NK-92 treated with Interleukin-12 subunit alpha and Interleukin-12 subunit beta, amount 100 ng/mL, for 24 hours (cell line): Measurements from ENCODE around the gene GPR68.

Experiments
- DNase-seq: peaks from one replicate; lab custom pipeline; 2025; lab: John Stamatoyannopoulos, UW

GPR68 gene

GRCh38 chr14:91244501-91244901 is at the start of gene GPR68:
Gene GPR68, minus strand, starts transcription at chr14:91244704. Its CDS starts 9,654 bp downstream, at chr14:91235050.
- DNase-seq, result peak; percentile 54

GRCh38 chr14:91294153-91294552 is 49.6 kb upstream of the GPR68 start:
- DNase-seq, result no peak

GRCh38 chr14:91293281-91293680 is 48.8 kb upstream of the GPR68 start:
- DNase-seq, result no peak

GRCh38 chr14:91292491-91292890 is 48.0 kb upstream of the GPR68 start:
- DNase-seq, result no peak

- DNase-seq, result no peak
Observed at GRCh38 chr14:91291786-91292405, 47.4 kb upstream of the GPR68 start.

- DNase-seq, result no peak
Observed at GRCh38 chr14:91290986-91291385, 46.5 kb upstream of the GPR68 start.

GRCh38 chr14:91289464-91289863 is 45.0 kb upstream of the GPR68 start:
- DNase-seq, result no peak

- no peak for DNase-seq
Observed at GRCh38 chr14:91288876-91289275, 44.4 kb upstream of the GPR68 start.

- peak; percentile 50 for DNase-seq
Observed at GRCh38 chr14:91286530-91286937, 42.0 kb upstream of the GPR68 start.

GRCh38 chr14:91284791-91285548 is 40.5 kb upstream of the GPR68 start:
- DNase-seq, result no peak

GRCh38 chr14:91284146-91284790 is 39.8 kb upstream of the GPR68 start:
- DNase-seq, result no peak

- no peak for DNase-seq
Observed at GRCh38 chr14:91283666-91284065, 39.2 kb upstream of the GPR68 start.

- DNase-seq, result no peak
Observed at GRCh38 chr14:91282954-91283645, 38.6 kb upstream of the GPR68 start.

- DNase-seq, result no peak
Observed at GRCh38 chr14:91281346-91281745, 36.8 kb upstream of the GPR68 start.

- no peak for DNase-seq
Observed at GRCh38 chr14:91280129-91280528, 35.6 kb upstream of the GPR68 start.

GRCh38 chr14:91279354-91279753 is 34.9 kb upstream of the GPR68 start:
- no peak for DNase-seq

- DNase-seq, result no peak
Observed at GRCh38 chr14:91278383-91278715, 33.8 kb upstream of the GPR68 start.

- DNase-seq, result no peak
Observed at GRCh38 chr14:91277546-91278382, 33.3 kb upstream of the GPR68 start.

- DNase-seq, result no peak
Observed at GRCh38 chr14:91274796-91275195, 30.3 kb upstream of the GPR68 start.

GRCh38 chr14:91273885-91274273 is 29.4 kb upstream of the GPR68 start:
- DNase-seq, result no peak

GRCh38 chr14:91273273-91273884 is 28.9 kb upstream of the GPR68 start:
- DNase-seq, result no peak
